Activated B cell treated with CpG ODN at 0.5 μM for 24 hours (primary cell): ENCODE data around the gene ZNF462. TPM values are rescaled to one million over a fixed set of nuclear protein-coding genes. Genes with fewer than 3 reads are reported as not detected.
A peak's percentile ranks its signal among the peaks of the same experiment; 100 is the strongest.

ENCODE experiments used
- ATAC-seq: fragments of 200-7000 bp; cut with Tn5 transposase; one replicate; pipeline ENCODE4 v1.10.0; 2021; ENCODE audit warnings: low read depth, mild to moderate bottlenecking, moderate library complexity
- CTCF ChIA-PET: fragments of 350-600 bp; sonication (Branson Sonifier 250); formaldehyde crosslinking; loops from one replicate; lab custom pipeline; 2021; ENCODE audit warnings: antibody characterized with exemption; lab: Charles Lee
- POLR2A ChIA-PET: fragments of 350-600 bp; sonication (Branson Sonifier 250); formaldehyde crosslinking; loops from one replicate; lab custom pipeline; 2021; ENCODE audit warnings: antibody characterized with exemption; lab: Charles Lee
- DNase-seq: peaks from one replicate; pipeline ENCODE4 v3.0.0; 2022
- H3K27ac Mint-ChIP-seq: one replicate; pipeline ENCODE4 v1.8.0; 2020; ENCODE audit warnings: mixed read lengths
- H3K27me3 Mint-ChIP-seq: one replicate; pipeline ENCODE4 v1.8.0; 2021; ENCODE audit warnings: mixed read lengths
- H3K36me3 Mint-ChIP-seq: one replicate; pipeline ENCODE4 v1.8.0; 2021; ENCODE audit warnings: low read depth, mixed read lengths
- H3K4me1 Mint-ChIP-seq: one replicate; pipeline ENCODE4 v1.8.0; 2021; ENCODE audit warnings: mixed read lengths
- H3K4me3 Mint-ChIP-seq: one replicate; pipeline ENCODE4 v1.8.0; 2020; ENCODE audit warnings: mild to moderate bottlenecking, mixed read lengths
- H3K9me3 Mint-ChIP-seq: one replicate; pipeline ENCODE4 v1.8.0; 2020; ENCODE audit warnings: mixed read lengths
- intact Hi-C: fragments of 100-400 bp; cut with micrococcal nuclease; formaldehyde crosslinking; loops from one replicate; pipeline ENCODE4 v1.15.1; 2024
- total RNA-seq: library from RNA; stranded (reverse); gene quantifications from 2 replicates; pipeline ENCODE4 v1.2.3, GENCODE V29; 2022
- TF ChIP-seq, protein P1 (sequence below): fragments of 200-600 bp; IDR thresholded peaks from one replicate; pipeline ENCODE4 v1.8.0; 2022; ENCODE audit warnings: antibody characterized with exemption, mild to moderate bottlenecking

The ZNF462 gene
- total RNA-seq, 1 donor from 2014 or later: not detected

DNA sequence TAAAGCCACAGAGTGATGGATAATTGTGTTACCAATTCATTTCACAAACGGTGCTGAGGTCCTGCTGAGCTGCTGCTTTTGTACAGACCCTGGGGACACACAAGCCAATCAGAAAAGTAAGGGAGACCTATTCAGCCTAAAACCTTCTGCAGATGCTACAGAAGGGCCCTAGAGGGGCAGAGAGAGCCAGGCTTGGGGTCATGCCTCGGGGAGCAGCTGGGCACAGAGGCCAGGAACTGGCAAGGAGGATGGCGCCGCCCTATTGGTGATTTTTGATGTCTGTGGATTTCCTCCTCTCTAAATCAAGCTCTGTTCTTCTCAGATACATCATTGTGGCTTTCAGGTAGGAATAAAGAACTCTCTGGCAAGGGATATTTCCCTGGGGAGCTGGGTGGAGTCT is 181.9 kb downstream of the ZNF462 start:
- DNase-seq (no peak), ATAC-seq (no peak)
- Mint-ChIP-seq H3K4me3 (no peak overlapping the region), H3K27ac (no peak overlapping the region), H3K36me3 (no peaks in the 10 kb centered on the region), H3K4me1 (peaks cover 22% of the 10 kb centered on the region), H3K27me3 (peaks cover 7% of the 10 kb centered on the region), H3K9me3 (no peaks in the 10 kb centered on the region)
- intact Hi-C loops: no loop called here
- TF ChIP-seq, protein P1, sequence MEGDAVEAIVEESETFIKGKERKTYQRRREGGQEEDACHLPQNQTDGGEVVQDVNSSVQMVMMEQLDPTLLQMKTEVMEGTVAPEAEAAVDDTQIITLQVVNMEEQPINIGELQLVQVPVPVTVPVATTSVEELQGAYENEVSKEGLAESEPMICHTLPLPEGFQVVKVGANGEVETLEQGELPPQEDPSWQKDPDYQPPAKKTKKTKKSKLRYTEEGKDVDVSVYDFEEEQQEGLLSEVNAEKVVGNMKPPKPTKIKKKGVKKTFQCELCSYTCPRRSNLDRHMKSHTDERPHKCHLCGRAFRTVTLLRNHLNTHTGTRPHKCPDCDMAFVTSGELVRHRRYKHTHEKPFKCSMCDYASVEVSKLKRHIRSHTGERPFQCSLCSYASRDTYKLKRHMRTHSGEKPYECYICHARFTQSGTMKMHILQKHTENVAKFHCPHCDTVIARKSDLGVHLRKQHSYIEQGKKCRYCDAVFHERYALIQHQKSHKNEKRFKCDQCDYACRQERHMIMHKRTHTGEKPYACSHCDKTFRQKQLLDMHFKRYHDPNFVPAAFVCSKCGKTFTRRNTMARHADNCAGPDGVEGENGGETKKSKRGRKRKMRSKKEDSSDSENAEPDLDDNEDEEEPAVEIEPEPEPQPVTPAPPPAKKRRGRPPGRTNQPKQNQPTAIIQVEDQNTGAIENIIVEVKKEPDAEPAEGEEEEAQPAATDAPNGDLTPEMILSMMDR: no peak
- POLR2A ChIA-PET: no interaction called here
- CTCF ChIA-PET: no interaction called here

DNA sequence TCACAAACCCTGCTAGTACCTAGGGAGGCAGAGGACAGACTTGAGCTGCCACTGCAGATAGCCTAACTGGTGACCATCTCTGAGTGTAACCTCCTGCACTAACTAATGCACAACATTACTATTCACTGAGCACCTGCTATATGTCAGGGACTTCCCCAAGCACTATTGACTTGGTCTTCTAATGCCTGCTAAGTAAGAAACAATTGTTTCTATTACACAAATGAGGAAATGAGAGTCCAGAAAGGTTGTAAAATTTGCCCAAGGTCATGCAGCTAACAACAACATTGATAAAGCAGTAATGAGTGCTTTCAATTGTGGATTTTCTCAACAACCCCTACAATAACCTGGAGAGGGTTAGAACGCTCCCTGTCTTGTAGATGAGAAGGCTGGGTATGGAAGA is 183.7 kb downstream of the ZNF462 start:
- peak; percentile 62 for ATAC-seq
- Mint-ChIP-seq H3K36me3 (no peaks in the 10 kb centered on the region), H3K4me1 (peaks cover 22% of the 10 kb centered on the region), H3K27me3 (peaks cover 7% of the 10 kb centered on the region), H3K9me3 (no peaks in the 10 kb centered on the region), H3K27ac (no peak overlapping the region), H3K4me3 (no peak overlapping the region)
- TF ChIP-seq, protein P1: no peak
- ChIA-PET POLR2A (no interaction called here), CTCF (interaction anchor here (0.9 kb wide), 1 partner anchor 9 kb away, joined by 3 read pairs; no protein-coding TSS in a partner anchor)
- intact Hi-C loops: no loop called here
- DNase-seq: no peak

DNA sequence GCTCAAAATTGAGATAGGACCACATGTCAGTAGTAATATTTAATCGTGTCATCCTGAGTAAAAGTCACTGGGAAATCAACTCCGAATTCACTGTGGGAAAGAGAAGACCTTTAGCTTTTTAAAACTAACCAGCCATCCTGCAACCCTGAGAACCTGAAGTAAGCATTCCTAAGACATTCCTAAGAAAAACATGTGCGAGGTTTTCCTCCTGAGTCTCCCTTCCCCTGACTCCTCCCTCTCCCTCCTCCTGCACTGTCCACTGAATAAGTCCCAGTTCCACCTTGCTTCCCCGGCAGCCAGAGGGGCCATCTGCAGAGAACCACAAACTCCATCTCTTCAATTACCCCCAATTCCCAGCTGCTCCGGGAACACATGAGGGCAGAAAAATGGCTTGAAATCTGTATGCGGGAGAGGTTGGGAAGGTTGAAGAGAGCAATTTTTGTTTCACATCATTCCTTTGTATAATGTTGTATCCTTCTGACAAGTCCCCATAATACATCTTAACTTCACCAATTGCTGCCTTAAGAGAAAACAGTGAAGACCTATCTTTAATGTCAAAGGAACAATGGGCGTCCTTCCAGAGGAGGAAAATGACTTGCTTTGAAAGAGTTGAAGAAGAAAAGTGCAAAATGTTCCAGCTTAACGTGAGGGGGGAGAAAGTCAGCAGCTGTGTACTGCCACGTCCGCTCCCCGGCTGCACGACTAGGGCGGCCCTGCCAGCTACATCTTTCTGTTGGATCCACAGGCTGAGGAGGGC is 186.3 kb downstream of the ZNF462 start:
- Mint-ChIP-seq H3K27me3 (peaks cover 6% of the 10 kb centered on the region), H3K4me3 (no peak overlapping the region), H3K9me3 (no peaks in the 10 kb centered on the region), H3K4me1 (peaks cover 18% of the 10 kb centered on the region), H3K36me3 (no peaks in the 10 kb centered on the region), H3K27ac (no peak overlapping the region)
- ATAC-seq (no peak), DNase-seq (no peak)
- TF ChIP-seq, protein P1: no peak
- POLR2A ChIA-PET: no interaction called here
- intact Hi-C loops: no loop called here
- CTCF ChIA-PET: no interaction called here

DNA sequence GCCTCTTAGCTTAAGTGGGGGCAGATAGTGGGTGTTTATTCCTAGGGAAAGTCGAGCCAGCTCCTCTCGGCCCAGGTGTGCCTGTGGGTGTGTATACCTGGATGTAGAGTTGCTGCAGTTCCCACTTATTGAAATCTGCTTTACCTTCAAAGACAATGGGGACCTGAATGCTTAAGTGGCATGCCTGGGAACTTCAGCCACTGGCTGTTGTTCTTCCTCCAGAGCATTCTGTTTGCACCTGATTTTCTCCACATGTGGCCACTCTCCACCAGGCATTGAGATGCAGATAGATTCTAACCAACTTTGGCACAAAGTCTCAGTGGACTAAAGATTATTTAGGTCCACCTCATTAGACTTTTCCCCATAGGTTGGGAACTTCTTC is 186.8 kb downstream of the ZNF462 start:
- peaks cover 6% of the 10 kb centered on the region for H3K27me3 Mint-ChIP-seq
- ChIA-PET CTCF (no interaction called here), POLR2A (no interaction called here)
- H3K4me1 Mint-ChIP-seq: peaks cover 18% of the 10 kb centered on the region
- DNase-seq: no peak
- H3K27ac Mint-ChIP-seq: no peak overlapping the region
- no peak overlapping the region for H3K4me3 Mint-ChIP-seq
- TF ChIP-seq, protein P1: no peak
- intact Hi-C loops: no loop called here
- H3K9me3 Mint-ChIP-seq: no peaks in the 10 kb centered on the region
- H3K36me3 Mint-ChIP-seq: no peaks in the 10 kb centered on the region
- no peak for ATAC-seq

DNA sequence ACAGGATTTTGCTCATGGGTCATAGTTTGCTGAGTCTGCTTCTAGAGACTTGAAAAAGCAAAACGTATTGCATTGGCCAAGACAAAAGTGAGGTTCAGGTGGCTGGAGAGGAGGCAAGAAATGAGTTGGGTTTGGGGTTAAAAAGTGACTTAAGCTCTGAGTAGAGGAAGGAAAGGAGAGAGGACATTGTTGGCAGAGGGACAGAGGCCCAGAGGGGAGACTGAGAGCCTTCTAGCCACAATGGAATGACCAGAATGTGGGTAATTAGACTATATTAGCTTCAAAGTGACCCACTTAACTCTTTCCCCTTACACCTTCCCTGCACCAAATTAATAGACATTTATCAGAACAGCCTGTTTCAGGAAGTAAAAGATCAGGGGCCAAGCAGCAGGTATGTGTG is 188.4 kb downstream of the ZNF462 start:
- Mint-ChIP-seq H3K4me1 (peaks cover 13% of the 10 kb centered on the region), H3K36me3 (no peaks in the 10 kb centered on the region), H3K27ac (no peak overlapping the region), H3K4me3 (no peak overlapping the region), H3K9me3 (no peaks in the 10 kb centered on the region), H3K27me3 (peaks cover 10% of the 10 kb centered on the region)
- ATAC-seq: no peak
- CTCF ChIA-PET: no interaction called here
- POLR2A ChIA-PET: no interaction called here
- DNase-seq: no peak
- TF ChIP-seq, protein P1: no peak
- intact Hi-C loops: no loop called here
